Liver (tissue), 9 donors: ENCODE results near the gene KANSL1. TPM values are rescaled to one million over a fixed set of nuclear protein-coding genes. Genes with fewer than 3 reads are reported as not detected.

ENCODE experiments used
- DNase-seq: peaks from one replicate; pipeline ENCODE4 v3.0.0-alpha.2; 2017; ENCODE audit warnings: low spot score
- H3K27ac ChIP-seq, 2 donors: one replicate each; pipeline ENCODE4 v1.7.0; 2013; ENCODE audit warnings: inconsistent platforms in 2 of 2, low read length in 2 of 2, control low read depth in 1 of 2, low read depth in 1 of 2, mild to moderate bottlenecking in 1 of 2
- H3K27me3 ChIP-seq, 4 donors: one replicate each; pipeline versions ENCODE4 v1.6.1 to v1.7.0; 2013; ENCODE audit warnings: low read length in 3 of 4, inconsistent platforms in 1 of 4, mild to moderate bottlenecking in 1 of 4, moderate library complexity in 1 of 4; ENCODE audit not compliant: control insufficient read depth in 4 of 4, insufficient read depth in 4 of 4
- H3K36me3 ChIP-seq, 4 donors: one replicate each; pipeline versions ENCODE4 v1.6.1 to v1.7.0; 2013; ENCODE audit warnings: low read length in 3 of 4, mild to moderate bottlenecking in 3 of 4, low read depth in 1 of 4, moderate library complexity in 1 of 4; ENCODE audit not compliant: control insufficient read depth in 4 of 4, insufficient read depth in 3 of 4
- H3K4me1 ChIP-seq, 4 donors: one replicate each; pipeline versions ENCODE4 v1.6.1 to v1.7.0; 2013; ENCODE audit warnings: low read length in 3 of 4, mild to moderate bottlenecking in 3 of 4, moderate library complexity in 1 of 4; ENCODE audit not compliant: control insufficient read depth in 4 of 4, insufficient read depth in 4 of 4
- H3K4me3 ChIP-seq, 3 donors: one replicate each; pipeline versions ENCODE4 v1.6.1 to v1.7.0; 2013; ENCODE audit warnings: low read length in 3 of 3, control low read depth in 1 of 3, low read depth in 1 of 3, mild to moderate bottlenecking in 1 of 3
- H3K9ac ChIP-seq, 2 donors: one replicate each; pipeline ENCODE4 v1.7.0; 2013; ENCODE audit warnings: low read length in 2 of 2, mild to moderate bottlenecking in 2 of 2, moderate library complexity in 2 of 2, control low read depth in 1 of 2, low read depth in 1 of 2
- H3K9me3 ChIP-seq, 4 donors: one replicate each; pipeline versions ENCODE4 v1.6.1 to v1.7.0; 2013; ENCODE audit warnings: low read length in 3 of 4; ENCODE audit not compliant: control insufficient read depth in 4 of 4
- FOXA1 ChIP-seq: IDR thresholded peaks from 2 replicates; pipeline ENCODE4 v1.6.1; 2016; ENCODE audit warnings: antibody characterized with exemption
- GABPA ChIP-seq, 2 donors: IDR thresholded peaks in 1 of 2; conservative IDR thresholded peaks in 1 of 2; 2 replicates each; pipeline ENCODE4 v1.6.1; 2016; ENCODE audit warnings: antibody characterized with exemption in 2 of 2, mild to moderate bottlenecking in 1 of 2, moderate library complexity in 1 of 2
- HNF4A ChIP-seq, 2 donors: conservative IDR thresholded peaks; 2 replicates each; pipeline ENCODE4 v1.6.1; 2016; ENCODE audit warnings: antibody characterized with exemption in 2 of 2, mild to moderate bottlenecking in 2 of 2
- HNF4G ChIP-seq: IDR thresholded peaks from 2 replicates; pipeline ENCODE4 v1.6.1; 2016; ENCODE audit warnings: antibody characterized with exemption
- JUND ChIP-seq, 2 donors: IDR thresholded peaks; 2 replicates each; pipeline ENCODE4 v1.6.1; 2016; ENCODE audit warnings: antibody characterized with exemption in 2 of 2
- NR2F2 ChIP-seq: IDR thresholded peaks from 2 replicates; pipeline ENCODE4 v1.6.1; 2016; ENCODE audit warnings: antibody characterized with exemption
- RXRA ChIP-seq, 2 donors: IDR thresholded peaks; 2 replicates each; pipeline ENCODE4 v1.6.1; 2017 to 2018; ENCODE audit warnings: antibody characterized with exemption in 2 of 2, mild to moderate bottlenecking in 1 of 2
- SP1 ChIP-seq: IDR thresholded peaks from 2 replicates; pipeline ENCODE4 v1.6.1; 2018; ENCODE audit warnings: antibody characterized with exemption, mild to moderate bottlenecking
- YY1 ChIP-seq: IDR thresholded peaks from 2 replicates; pipeline ENCODE4 v1.6.1; 2016; ENCODE audit warnings: antibody characterized with exemption, mild to moderate bottlenecking
- WGBS: extraction: QIAGEN DNeasy Blood & Tissue Kit; methylation state at CpG from one replicate; pipeline ENCODE4 v1.1.7; 2013; 5-methylcytosine and 5-hydroxymethylcytosine counted together
- polyA plus RNA-seq, 2 donors: library from polyadenylated mRNA; stranded (reverse) in 1 of 2; unstranded in 1 of 2; fragments of 200-250 nt in 1 of 2; fragments of >200 nt in 1 of 2; fragmentation: Nextera tagmentation in 1 of 2; extraction: Ambion mirVana in 1 of 2; gene quantifications; one replicate each; pipeline versions ENCODE4 v1.2.1 to v1.2.3, GENCODE V29; 2013 to 2015
- total RNA-seq, 2 donors: library from RNA; depleted of rRNA; stranded (reverse); fragments of >200 nt; gene quantifications; one replicate each; pipeline ENCODE4 v1.2.3, GENCODE V29; 2014
- TF ChIP-seq, protein P1 (sequence below): IDR thresholded peaks from 2 replicates; pipeline ENCODE4 v1.6.1; 2016; ENCODE audit warnings: antibody characterized with exemption
- TF ChIP-seq, protein P2 (sequence below): IDR thresholded peaks from 2 replicates; pipeline ENCODE4 v1.6.1; 2016; ENCODE audit warnings: antibody characterized with exemption
- TF ChIP-seq, protein P3 (sequence below): fragments of 150-350 bp; IDR thresholded peaks from 2 replicates; pipeline ENCODE4 v1.5.1; 2017; ENCODE audit warnings: improper control_type of control experiment, low read depth, low read length; ENCODE audit not compliant: missing input control
- TF ChIP-seq, protein P4 (sequence below): IDR thresholded peaks from 2 replicates; pipeline ENCODE4 v1.6.1; 2016; ENCODE audit warnings: antibody characterized with exemption, mild to moderate bottlenecking
- donor health status: healthy.
- donor health status: healthy.
- donor health status: healthy.
- donor health status: healthy.
- donor health status: healthy.

KANSL1 gene
- total and polyA plus RNA-seq, 4 donors, result 5.5 to 86.3 (median 24.0) TPM

DNA sequence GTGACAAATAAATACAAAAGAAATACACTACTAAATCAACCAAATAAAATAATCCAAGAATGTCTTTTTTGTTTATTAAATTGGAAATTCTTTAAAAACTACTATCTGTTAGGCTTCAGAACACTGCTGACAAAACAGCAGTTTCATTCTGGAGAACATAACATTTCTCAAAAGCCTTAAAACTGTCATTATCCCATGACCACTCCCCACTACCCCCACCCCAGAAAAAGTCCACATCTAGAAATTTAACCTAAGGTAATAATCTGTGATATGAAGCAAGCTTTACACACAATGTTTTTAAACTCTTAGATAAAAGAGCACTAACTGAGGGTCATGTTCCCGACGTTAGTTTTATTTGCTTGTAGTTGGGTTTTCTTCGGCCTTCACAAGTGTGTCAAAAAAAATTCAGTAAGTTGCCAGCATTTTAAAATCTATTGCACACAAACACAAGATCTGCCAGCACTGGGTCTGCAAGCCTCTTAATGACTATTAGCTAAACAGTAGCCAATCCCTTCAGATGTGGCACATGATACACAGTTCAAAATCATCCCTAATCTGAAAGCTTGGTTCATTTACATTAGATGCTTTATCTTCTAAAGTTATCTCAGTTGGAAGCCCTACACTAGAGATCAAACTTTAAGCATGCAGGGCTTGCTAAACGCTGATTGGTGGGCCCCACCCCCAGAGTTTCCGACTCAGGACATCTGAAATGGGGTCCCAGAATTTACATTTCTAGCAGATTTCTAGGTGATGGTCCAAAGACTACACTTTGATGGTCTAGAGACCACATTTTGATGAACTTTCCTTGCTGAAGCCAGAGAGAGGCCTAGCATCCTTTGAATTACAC, 75.2 kb downstream of the KANSL1 start:
- peaks cover 3 to 26% (median 11%) of the 10 kb centered on the region in 4 donors for H3K4me1 ChIP-seq

DNA sequence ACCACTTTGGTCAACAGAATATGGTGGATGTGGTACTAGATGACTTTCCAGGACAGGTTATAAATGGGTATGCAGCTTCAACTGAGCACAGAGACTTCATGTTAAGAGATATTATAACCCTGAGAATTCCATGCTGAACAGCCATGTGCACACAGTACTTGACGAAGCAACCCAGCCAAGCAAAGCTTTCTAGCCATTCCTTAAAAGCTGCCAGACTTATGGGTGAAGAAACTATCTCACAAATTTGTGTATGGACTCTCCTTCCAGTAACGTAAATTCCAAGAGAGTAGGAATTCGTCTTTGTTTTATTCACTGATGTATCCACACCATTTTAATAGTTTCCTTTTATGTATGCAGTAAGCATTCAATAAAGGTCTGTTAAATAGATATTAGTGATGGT, 76.1 kb downstream of the KANSL1 start:
- Histone ChIP-seq H3K27ac (no peak overlapping the region), H3K9ac (no peak overlapping the region), H3K9me3 (no peaks in the 10 kb centered on the region), H3K36me3 (peaks cover 0 to 2% (median 0%) of the 10 kb centered on the region in 4 donors), H3K27me3 (no peaks in the 10 kb centered on the region), H3K4me1 (peaks cover 3 to 24% (median 11%) of the 10 kb centered on the region in 4 donors), H3K4me3 (no peak overlapping the region)
- WGBS, result 93% methylated on average over 3 of the region's 3 CpGs
- TF ChIP-seq GABPA (IDR thresholded peaks at IDR 0.05 in 1 of 2, conservative IDR thresholded peaks at IDR 0.05 in 1 of 2) (no peak), SP1 (no peak), HNF4A (conservative IDR thresholded peaks at IDR 0.05) (no peak)
- DNase-seq, result no peak

More for the DNA sequence above, 75.2 kb downstream of the KANSL1 start:
- TF ChIP-seq SP1, result no peak
- TF ChIP-seq, protein P1, sequence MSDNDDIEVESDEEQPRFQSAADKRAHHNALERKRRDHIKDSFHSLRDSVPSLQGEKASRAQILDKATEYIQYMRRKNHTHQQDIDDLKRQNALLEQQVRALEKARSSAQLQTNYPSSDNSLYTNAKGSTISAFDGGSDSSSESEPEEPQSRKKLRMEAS, result no peak
- TF ChIP-seq RXRA (IDR thresholded peaks at IDR 0.05), result peak in 1 of 2 donors; percentile 32
- TF ChIP-seq, protein P2, sequence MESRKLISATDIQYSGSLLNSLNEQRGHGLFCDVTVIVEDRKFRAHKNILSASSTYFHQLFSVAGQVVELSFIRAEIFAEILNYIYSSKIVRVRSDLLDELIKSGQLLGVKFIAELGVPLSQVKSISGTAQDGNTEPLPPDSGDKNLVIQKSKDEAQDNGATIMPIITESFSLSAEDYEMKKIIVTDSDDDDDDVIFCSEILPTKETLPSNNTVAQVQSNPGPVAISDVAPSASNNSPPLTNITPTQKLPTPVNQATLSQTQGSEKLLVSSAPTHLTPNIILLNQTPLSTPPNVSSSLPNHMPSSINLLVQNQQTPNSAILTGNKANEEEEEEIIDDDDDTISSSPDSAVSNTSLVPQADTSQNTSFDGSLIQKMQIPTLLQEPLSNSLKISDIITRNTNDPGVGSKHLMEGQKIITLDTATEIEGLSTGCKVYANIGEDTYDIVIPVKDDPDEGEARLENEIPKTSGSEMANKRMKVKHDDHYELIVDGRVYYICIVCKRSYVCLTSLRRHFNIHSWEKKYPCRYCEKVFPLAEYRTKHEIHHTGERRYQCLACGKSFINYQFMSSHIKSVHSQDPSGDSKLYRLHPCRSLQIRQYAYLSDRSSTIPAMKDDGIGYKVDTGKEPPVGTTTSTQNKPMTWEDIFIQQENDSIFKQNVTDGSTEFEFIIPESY, result no peak
- no peak for TF ChIP-seq HNF4G
- no peak for TF ChIP-seq JUND (IDR thresholded peaks at IDR 0.05)
- no peak for TF ChIP-seq FOXA1
- no peak for TF ChIP-seq NR2F2
- TF ChIP-seq YY1, result no peak
- TF ChIP-seq HNF4A (conservative IDR thresholded peaks at IDR 0.05), result peak; percentile 11 to 20
- TF ChIP-seq, protein P3, sequence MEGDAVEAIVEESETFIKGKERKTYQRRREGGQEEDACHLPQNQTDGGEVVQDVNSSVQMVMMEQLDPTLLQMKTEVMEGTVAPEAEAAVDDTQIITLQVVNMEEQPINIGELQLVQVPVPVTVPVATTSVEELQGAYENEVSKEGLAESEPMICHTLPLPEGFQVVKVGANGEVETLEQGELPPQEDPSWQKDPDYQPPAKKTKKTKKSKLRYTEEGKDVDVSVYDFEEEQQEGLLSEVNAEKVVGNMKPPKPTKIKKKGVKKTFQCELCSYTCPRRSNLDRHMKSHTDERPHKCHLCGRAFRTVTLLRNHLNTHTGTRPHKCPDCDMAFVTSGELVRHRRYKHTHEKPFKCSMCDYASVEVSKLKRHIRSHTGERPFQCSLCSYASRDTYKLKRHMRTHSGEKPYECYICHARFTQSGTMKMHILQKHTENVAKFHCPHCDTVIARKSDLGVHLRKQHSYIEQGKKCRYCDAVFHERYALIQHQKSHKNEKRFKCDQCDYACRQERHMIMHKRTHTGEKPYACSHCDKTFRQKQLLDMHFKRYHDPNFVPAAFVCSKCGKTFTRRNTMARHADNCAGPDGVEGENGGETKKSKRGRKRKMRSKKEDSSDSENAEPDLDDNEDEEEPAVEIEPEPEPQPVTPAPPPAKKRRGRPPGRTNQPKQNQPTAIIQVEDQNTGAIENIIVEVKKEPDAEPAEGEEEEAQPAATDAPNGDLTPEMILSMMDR, result no peak
- TF ChIP-seq, protein P4, sequence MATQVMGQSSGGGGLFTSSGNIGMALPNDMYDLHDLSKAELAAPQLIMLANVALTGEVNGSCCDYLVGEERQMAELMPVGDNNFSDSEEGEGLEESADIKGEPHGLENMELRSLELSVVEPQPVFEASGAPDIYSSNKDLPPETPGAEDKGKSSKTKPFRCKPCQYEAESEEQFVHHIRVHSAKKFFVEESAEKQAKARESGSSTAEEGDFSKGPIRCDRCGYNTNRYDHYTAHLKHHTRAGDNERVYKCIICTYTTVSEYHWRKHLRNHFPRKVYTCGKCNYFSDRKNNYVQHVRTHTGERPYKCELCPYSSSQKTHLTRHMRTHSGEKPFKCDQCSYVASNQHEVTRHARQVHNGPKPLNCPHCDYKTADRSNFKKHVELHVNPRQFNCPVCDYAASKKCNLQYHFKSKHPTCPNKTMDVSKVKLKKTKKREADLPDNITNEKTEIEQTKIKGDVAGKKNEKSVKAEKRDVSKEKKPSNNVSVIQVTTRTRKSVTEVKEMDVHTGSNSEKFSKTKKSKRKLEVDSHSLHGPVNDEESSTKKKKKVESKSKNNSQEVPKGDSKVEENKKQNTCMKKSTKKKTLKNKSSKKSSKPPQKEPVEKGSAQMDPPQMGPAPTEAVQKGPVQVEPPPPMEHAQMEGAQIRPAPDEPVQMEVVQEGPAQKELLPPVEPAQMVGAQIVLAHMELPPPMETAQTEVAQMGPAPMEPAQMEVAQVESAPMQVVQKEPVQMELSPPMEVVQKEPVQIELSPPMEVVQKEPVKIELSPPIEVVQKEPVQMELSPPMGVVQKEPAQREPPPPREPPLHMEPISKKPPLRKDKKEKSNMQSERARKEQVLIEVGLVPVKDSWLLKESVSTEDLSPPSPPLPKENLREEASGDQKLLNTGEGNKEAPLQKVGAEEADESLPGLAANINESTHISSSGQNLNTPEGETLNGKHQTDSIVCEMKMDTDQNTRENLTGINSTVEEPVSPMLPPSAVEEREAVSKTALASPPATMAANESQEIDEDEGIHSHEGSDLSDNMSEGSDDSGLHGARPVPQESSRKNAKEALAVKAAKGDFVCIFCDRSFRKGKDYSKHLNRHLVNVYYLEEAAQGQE, result no peak
- H3K27me3 ChIP-seq, result no peaks in the 10 kb centered on the region
- 31% methylated on average over 5 of the region's 5 CpGs for WGBS
- DNase-seq, result no peak
- no peaks in the 10 kb centered on the region for H3K9me3 ChIP-seq
- H3K27ac ChIP-seq, result no peak overlapping the region
- no peak overlapping the region for H3K4me3 ChIP-seq
- peaks cover 0 to 2% (median 0%) of the 10 kb centered on the region in 4 donors for H3K36me3 ChIP-seq
- H3K9ac ChIP-seq, result no peak overlapping the region
